ENCODE data around the gene VCL.

GRCh38 chr10:74008212-74008731, 10.4 kb downstream of the VCL start:
- TF ChIP-seq CTCF (IDR thresholded peaks at IDR 0.05) = no peak
- no peak for TF ChIP-seq POLR2A (IDR thresholded peaks at IDR 0.05)
- peak in 1 of 2 donors; percentile 23 for TF ChIP-seq POLR2AphosphoS5 (IDR thresholded peaks at IDR 0.05; ENCODE audit: insufficient read depth in 1 of 2, low read depth in 1 of 2)

Measured in vagina (tissue), 2 donors.